Measurements from ENCODE around the gene PHF1.
A peak's percentile ranks its signal among the peaks of the same experiment; 100 is the strongest.

PHF1 gene

GRCh38 chr6:33425668-33426577 is 15.1 kb downstream of the PHF1 start:
- H3K27ac ChIP-seq (ENCODE audit: low read depth, low read length, poor library complexity, severe bottlenecking) = no peak overlapping the region
- H3K4me3 ChIP-seq (ENCODE audit: low read depth, low read length, poor library complexity, severe bottlenecking) = peak overlapping the region; percentile 60
- no peaks in the 10 kb centered on the region for H3K9me2 ChIP-seq (ENCODE audit: low read depth, low read length)
- TF ChIP-seq CTCF (IDR thresholded peaks at IDR 0.05; ENCODE audit: low read length) = peak; percentile 54
- TF ChIP-seq EZH2 (IDR thresholded peaks at IDR 0.05; ENCODE audit: borderline replicate concordance, low read length) = no peak
- no peaks in the 10 kb centered on the region for H3K36me3 ChIP-seq (ENCODE audit: insufficient read depth, low read length)
- H3K27me3 ChIP-seq (ENCODE audit: insufficient read depth, low read length) = no peaks in the 10 kb centered on the region
- H3K4me1 ChIP-seq (ENCODE audit: insufficient read depth, low read length, severe bottlenecking) = peaks cover 53% of the 10 kb centered on the region
- no peaks in the 10 kb centered on the region for H4K20me1 ChIP-seq (ENCODE audit: insufficient read depth, low read length)
- H3K9ac ChIP-seq (ENCODE audit: low read length) = peak overlapping the region; percentile 61
- H3K9me3 ChIP-seq (ENCODE audit: low read length) = no peaks in the 10 kb centered on the region
- no peak overlapping the region for H2AFZ ChIP-seq (ENCODE audit: low read length)
- peak overlapping the region; percentile 70 for H3K4me2 ChIP-seq (ENCODE audit: low read length)
- 0 out of 2 replicates have a peak, but pooled peaks cover 5% of the 10 kb centered on the region for H3F3A ChIP-seq (ENCODE audit: insufficient read depth, low read length)
- no peaks in the 10 kb centered on the region for H3K79me2 ChIP-seq (ENCODE audit: insufficient read depth, low read length)

GRCh38 chr6:33426590-33427511 is 16.0 kb downstream of the PHF1 start:
- no peaks in the 10 kb centered on the region for H3K79me2 ChIP-seq (ENCODE audit: insufficient read depth, low read length)

More at GRCh38 chr6:33426590-33427511, 16.0 kb downstream of the PHF1 start:
- H3K27ac ChIP-seq (ENCODE audit: low read depth, low read length, poor library complexity, severe bottlenecking) = no peak overlapping the region
- H3K36me3 ChIP-seq (ENCODE audit: insufficient read depth, low read length) = no peaks in the 10 kb centered on the region
- H4K20me1 ChIP-seq (ENCODE audit: insufficient read depth, low read length) = no peaks in the 10 kb centered on the region
- H3K4me1 ChIP-seq (ENCODE audit: insufficient read depth, low read length, severe bottlenecking) = peaks cover 63% of the 10 kb centered on the region
- no peaks in the 10 kb centered on the region for H3K27me3 ChIP-seq (ENCODE audit: insufficient read depth, low read length)
- 0 out of 2 replicates have a peak, but pooled peaks cover 5% of the 10 kb centered on the region for H3F3A ChIP-seq (ENCODE audit: insufficient read depth, low read length)
- peak overlapping the region; percentile 52; the same call in 1 of the 2 replicates for H3K9ac ChIP-seq (ENCODE audit: low read length)
- no peak overlapping the region for H2AFZ ChIP-seq (ENCODE audit: low read length)
- H3K4me2 ChIP-seq (ENCODE audit: low read length) = peak overlapping the region; percentile 84
- no peaks in the 10 kb centered on the region for H3K9me2 ChIP-seq (ENCODE audit: low read depth, low read length)
- no peaks in the 10 kb centered on the region for H3K9me3 ChIP-seq (ENCODE audit: low read length)
- H3K4me3 ChIP-seq (ENCODE audit: low read depth, low read length, poor library complexity, severe bottlenecking) = peak overlapping the region; percentile 64
- no peak for TF ChIP-seq EZH2 (IDR thresholded peaks at IDR 0.05; ENCODE audit: borderline replicate concordance, low read length)
- TF ChIP-seq CTCF (IDR thresholded peaks at IDR 0.05; ENCODE audit: low read length) = no peak

All from OCI-LY1 (cell line).